Lung (tissue), 12 donors: ENCODE data around the gene CHRNA7. TPM values are rescaled to one million over a fixed set of nuclear protein-coding genes. Genes with fewer than 3 reads are reported as not detected.

Source experiments
- ATAC-seq: fragments of 200-7000 bp; cut with Tn5 transposase; one replicate; pipeline ENCODE4 v1.9.1; 2020; ENCODE audit warnings: moderate number of reproducible peaks; ENCODE audit not compliant: insufficient read depth, low FRiP score
- DNase-seq, 3 donors: peaks; one replicate each; pipeline ENCODE4 v3.0.0-alpha.2; 2013 to 2017
- H3K27ac ChIP-seq, 2 donors: one replicate each; pipeline ENCODE4 v1.5.1; 2013; ENCODE audit warnings: mild to moderate bottlenecking in 2 of 2, moderate library complexity in 2 of 2, control low read depth in 1 of 2, inconsistent platforms in 1 of 2, low read depth in 1 of 2, low read length in 1 of 2
- H3K27me3 ChIP-seq, 3 donors: one replicate each; pipeline ENCODE4 v1.5.1; 2013; ENCODE audit warnings: low read length in 2 of 3; ENCODE audit not compliant: control insufficient read depth in 3 of 3, insufficient read depth in 3 of 3
- H3K36me3 ChIP-seq, 4 donors: one replicate each; pipeline ENCODE4 v1.5.1; 2013; ENCODE audit warnings: low read length in 4 of 4, mild to moderate bottlenecking in 1 of 4, moderate library complexity in 1 of 4; ENCODE audit not compliant: control insufficient read depth in 4 of 4, insufficient read depth in 4 of 4
- H3K4me1 ChIP-seq, 5 donors: one replicate each; pipeline ENCODE4 v1.5.1; 2013; ENCODE audit warnings: low read length in 5 of 5, mild to moderate bottlenecking in 2 of 5, moderate library complexity in 1 of 5; ENCODE audit not compliant: control insufficient read depth in 5 of 5, insufficient read depth in 5 of 5
- H3K4me3 ChIP-seq: one replicate; pipeline ENCODE4 v1.5.1; 2013; ENCODE audit warnings: mild to moderate bottlenecking, control low read depth, moderate library complexity
- H3K9ac ChIP-seq, 2 donors: one replicate each; pipeline ENCODE4 v1.5.1; 2013; ENCODE audit warnings: low read length in 2 of 2, control low read depth in 1 of 2; ENCODE audit not compliant: insufficient read depth in 1 of 2
- H3K9me3 ChIP-seq, 4 donors: one replicate each; pipeline ENCODE4 v1.5.1; 2013; ENCODE audit warnings: low read length in 3 of 4, mild to moderate bottlenecking in 1 of 4, moderate library complexity in 1 of 4; ENCODE audit not compliant: control insufficient read depth in 4 of 4, insufficient read depth in 3 of 4
- CTCF ChIP-seq: IDR thresholded peaks from 2 replicates; pipeline ENCODE4 v1.5.1; 2012; ENCODE audit warnings: mild to moderate bottlenecking; ENCODE audit errors: control extremely low read depth, extremely low read depth
- WGBS, 2 donors: extraction: QIAGEN DNeasy Blood & Tissue Kit; methylation state at CpG; one replicate each; pipeline ENCODE4 v1.1.7; 2013; 5-methylcytosine and 5-hydroxymethylcytosine counted together
- polyA plus RNA-seq, 2 donors: library from polyadenylated mRNA; stranded (reverse); fragments of 200-250 nt; gene quantifications; one replicate each; pipeline ENCODE4 v1.2.1, GENCODE V29; 2013
- total RNA-seq, 2 donors: library from RNA; depleted of rRNA in 1 of 2; stranded (reverse); fragments of >200 nt in 1 of 2; gene quantifications; one replicate each; pipeline ENCODE4 v1.2.1, GENCODE V29; 2014 to 2021
- donor health status: control.
- donor health status: control.
- donor health status: Bipolar disorder and iron deficiency.
- donor health status: healthy.
- donor health status: DM: yes; HTN: yes; CAD: no.

The CHRNA7 gene
- total and polyA plus RNA-seq, 4 donors, result 0.30 to 2.7 (median 1.4) TPM

DNA sequence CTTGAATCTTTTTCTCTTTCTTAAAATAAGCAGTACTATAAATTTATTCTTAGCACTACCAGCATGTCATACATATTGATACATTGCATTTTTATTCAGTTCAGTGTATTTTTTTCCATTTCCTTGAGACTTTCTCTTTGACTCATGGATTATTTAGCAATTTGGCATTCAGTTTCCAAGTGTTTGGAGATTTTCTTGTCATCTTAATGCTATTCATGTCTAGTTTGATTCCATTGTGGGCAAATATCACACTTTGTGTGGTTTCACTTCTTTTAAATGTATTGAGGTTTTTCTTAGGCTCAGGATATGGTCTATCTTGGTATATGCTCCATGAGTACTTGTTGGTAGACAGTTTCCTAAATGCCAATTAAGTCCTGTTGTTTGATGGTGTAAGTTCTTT, 99.5 kb downstream of the CHRNA7 start:
- no peak for TF ChIP-seq CTCF
- H3K4me3 ChIP-seq, result no peak overlapping the region
- no peak for ATAC-seq

DNA sequence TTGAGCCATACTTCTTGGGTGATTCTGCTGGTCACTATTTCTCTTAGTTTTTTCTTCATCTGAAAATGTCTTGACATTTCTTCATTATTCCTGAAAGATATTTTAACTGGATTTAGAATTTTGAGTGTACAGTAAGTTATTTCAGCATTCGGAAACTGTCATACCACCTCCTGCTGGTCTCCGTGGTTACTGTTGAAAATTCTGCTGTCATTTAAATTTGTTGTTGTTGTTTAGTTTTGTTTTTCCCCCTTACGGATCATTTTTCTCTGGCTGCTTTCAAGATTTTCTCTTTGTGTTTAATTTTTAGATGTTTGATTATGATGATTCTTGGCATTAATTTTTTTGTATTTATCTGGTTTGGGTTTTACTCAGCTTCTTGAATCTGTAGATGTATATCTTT, 100.5 kb downstream of the CHRNA7 start:
- Histone ChIP-seq H3K27ac (no peak overlapping the region), H3K9ac (no peak overlapping the region), H3K36me3 (no peaks in the 10 kb centered on the region), H3K9me3 (peaks cover 0 to 6% (median 0%) of the 10 kb centered on the region in 4 donors), H3K4me1 (peaks cover 0 to 7% (median 0%) of the 10 kb centered on the region in 5 donors), H3K27me3 (no peaks in the 10 kb centered on the region), H3K4me3 (no peak overlapping the region)
- no peak for ATAC-seq
- TF ChIP-seq CTCF, result no peak
- 93 to 94% methylated on average over 3 of the region's 3 CpGs for WGBS, 2 donors
- DNase-seq, result no peak

More for the DNA sequence above, 99.5 kb downstream of the CHRNA7 start:
- Histone ChIP-seq H3K4me1 (no peaks in the 10 kb centered on the region), H3K9ac (no peak overlapping the region), H3K27me3 (no peaks in the 10 kb centered on the region), H3K36me3 (no peaks in the 10 kb centered on the region), H3K27ac (no peak overlapping the region), H3K9me3 (peaks cover 0 to 6% (median 0%) of the 10 kb centered on the region in 4 donors)
- no peak for DNase-seq

- Histone ChIP-seq H3K36me3 (no peaks in the 10 kb centered on the region), H3K9ac (no peak overlapping the region), H3K4me1 (peaks cover 0 to 7% (median 0%) of the 10 kb centered on the region in 5 donors), H3K27me3 (no peaks in the 10 kb centered on the region), H3K4me3 (no peak overlapping the region), H3K9me3 (peaks cover 0 to 6% (median 0%) of the 10 kb centered on the region in 4 donors), H3K27ac (no peak overlapping the region)
- TF ChIP-seq CTCF, result no peak
- ATAC-seq, result no peak
- no peak for DNase-seq
- WGBS, 2 donors, result 88 to 92% methylated on average over 4 of the region's 4 CpGs
Measured at GRCh38 chr15:32131803-32132202, 101.5 kb downstream of the CHRNA7 start.

GRCh38 chr15:32132859-32133258, 102.5 kb downstream of the CHRNA7 start:
- H3K36me3 ChIP-seq, result no peaks in the 10 kb centered on the region
- no peak for ATAC-seq
- WGBS, 2 donors, result 43 to 67% methylated on average over 2 of the region's 2 CpGs
- peaks cover 0 to 7% (median 0%) of the 10 kb centered on the region in 5 donors for H3K4me1 ChIP-seq
- no peak overlapping the region for H3K9ac ChIP-seq
- H3K27me3 ChIP-seq, result no peaks in the 10 kb centered on the region
- peaks cover 0 to 6% (median 0%) of the 10 kb centered on the region in 4 donors for H3K9me3 ChIP-seq
- no peak overlapping the region for H3K27ac ChIP-seq
- DNase-seq, result no peak
- TF ChIP-seq CTCF, result no peak
- H3K4me3 ChIP-seq, result no peak overlapping the region
